EL (cell line): ENCODE measurements around the gene SLC37A4.
"Not testable (repeated sequence)": the region's sequence is repeated elsewhere in the genome, so short reads cannot be mapped to it uniquely, and the experiment has no call there.

Experiments
- DNase-seq: peaks from one replicate; pipeline ENCODE4 v3.0.0-alpha.2; 2016

Gene SLC37A4

GRCh38 chr11:119030329-119031047, at the start of gene SLC37A4:
Gene SLC37A4 (minus strand): TSS chr11:119030877.
- peak; percentile 97 for DNase-seq

- DNase-seq = no peak
These were observed 48.2 kb upstream of the SLC37A4 start for GRCh38 chr11:119078675-119079420.

- DNase-seq = no peak
These were observed 47.2 kb upstream of the SLC37A4 start for GRCh38 chr11:119077839-119078238.

GRCh38 chr11:119067371-119068222, 36.9 kb upstream of the SLC37A4 start, which contains the start of gene VPS11:
Gene VPS11 (plus strand): TSS chr11:119067818. CDS start chr11:119067824, 6 bp downstream.
- DNase-seq = peak; percentile 98

GRCh38 chr11:119065369-119065768, 34.7 kb upstream of the SLC37A4 start:
- peak; percentile 47 for DNase-seq

GRCh38 chr11:119062779-119063178, 32.1 kb upstream of the SLC37A4 start:
- DNase-seq = peak; percentile 56

GRCh38 chr11:119061256-119061655, 30.6 kb upstream of the SLC37A4 start:
- DNase-seq = no peak

- DNase-seq = not testable (repeated sequence)
These were observed 28.5 kb upstream of the SLC37A4 start for GRCh38 chr11:119059128-119059527.

- DNase-seq = peak; percentile 97
These were observed 26.5 kb upstream of the SLC37A4 start, which contains the start of gene HYOU1 for GRCh38 chr11:119057000-119057769. Gene HYOU1 (minus strand): TSS chr11:119057205. CDS start chr11:119056160, 1,045 bp downstream.

- DNase-seq = no peak
These were observed 25.8 kb upstream of the SLC37A4 start for GRCh38 chr11:119056421-119056999.

- DNase-seq = peak; percentile 57
These were observed 25.2 kb upstream of the SLC37A4 start for GRCh38 chr11:119055901-119056300.

- no peak for DNase-seq
These were observed 23.7 kb upstream of the SLC37A4 start for GRCh38 chr11:119054418-119054817.

- no peak for DNase-seq
These were observed 21.6 kb upstream of the SLC37A4 start for GRCh38 chr11:119052163-119052814.

GRCh38 chr11:119051440-119052162, 20.9 kb upstream of the SLC37A4 start:
- DNase-seq = no peak

GRCh38 chr11:119049081-119049480, 18.4 kb upstream of the SLC37A4 start:
- DNase-seq = no peak

- DNase-seq = no peak
These were observed 18.0 kb upstream of the SLC37A4 start for GRCh38 chr11:119048644-119049043.

- DNase-seq = no peak
These were observed 16.5 kb upstream of the SLC37A4 start for GRCh38 chr11:119047205-119047604.

- no peak for DNase-seq
These were observed 15.8 kb upstream of the SLC37A4 start for GRCh38 chr11:119046489-119046888.

GRCh38 chr11:119044708-119045107, 14.0 kb upstream of the SLC37A4 start:
- DNase-seq = no peak

- DNase-seq = no peak
These were observed 12.2 kb upstream of the SLC37A4 start for GRCh38 chr11:119042927-119043326.
